ENCODE results near the gene FBXL19. TPM values are rescaled to one million over a fixed set of nuclear protein-coding genes. Genes with fewer than 3 reads are reported as not detected.

The FBXL19 gene
- total and polyA plus RNA-seq, 2 of the 13 experiments (the other 11 are each of a cell fraction or from before 2014, with no cell fraction given): 6.0 to 13.7 TPM

DNA sequence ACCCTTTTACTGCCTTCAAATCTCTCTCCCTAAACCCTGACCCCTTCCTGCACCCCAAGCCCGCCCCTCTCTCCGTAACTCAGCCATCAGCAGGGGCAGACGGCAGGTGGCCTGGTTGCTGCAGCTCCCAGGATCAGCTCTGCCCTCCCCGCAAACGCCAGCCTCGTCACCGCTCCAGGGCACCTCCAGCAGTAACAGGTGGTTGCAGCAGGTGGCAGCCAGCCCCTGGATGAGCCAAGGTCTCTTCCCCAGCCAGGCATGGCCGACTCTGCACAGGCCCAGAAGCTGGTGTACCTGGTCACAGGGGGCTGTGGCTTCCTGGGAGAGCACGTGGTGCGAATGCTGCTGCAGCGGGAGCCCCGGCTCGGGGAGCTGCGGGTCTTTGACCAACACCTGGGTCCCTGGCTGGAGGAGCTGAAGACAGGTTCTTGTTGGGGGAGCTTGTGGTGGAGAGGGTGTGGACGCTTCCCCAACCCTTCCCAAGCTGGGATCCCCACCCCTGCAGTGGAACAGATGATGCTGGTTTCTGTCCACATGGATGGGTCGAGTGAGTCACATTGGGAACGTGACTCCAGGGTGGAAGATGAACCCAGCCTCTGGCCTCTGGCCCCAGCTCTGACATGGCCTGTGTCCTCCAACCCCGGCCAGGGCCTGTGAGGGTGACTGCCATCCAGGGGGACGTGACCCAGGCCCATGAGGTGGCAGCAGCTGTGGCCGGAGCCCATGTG lies 62.2 kb downstream of the FBXL19 start (continued):
- TF ChIP-seq ZNF646 (CRISPR knock-in tag; IDR thresholded peaks at IDR 0.05) (no peak), CTCF (CRISPR knock-in tag; IDR thresholded peaks at IDR 0.05) (peak; percentile 95), IRX3 (CRISPR knock-in tag; IDR thresholded peaks at IDR 0.05; ENCODE audit: borderline replicate concordance, low read depth) (peak; percentile 72; the same call in 1 of the 2 replicates), ZNF251 (CRISPR knock-in tag; IDR thresholded peaks at IDR 0.05) (peak; percentile 46; the same call in 1 of the 2 replicates), SALL1 (CRISPR knock-in tag; IDR thresholded peaks at IDR 0.05) (peak; percentile 52), ZNF205 (CRISPR knock-in tag; IDR thresholded peaks at IDR 0.05) (0 out of 2 replicates have a peak, but pooled peaks have one; percentile 18), AGO1 (IDR thresholded peaks at IDR 0.05; ENCODE audit: low read depth, low read length, poor library complexity, severe bottlenecking) (no peak), FOXK2 (IDR thresholded peaks at IDR 0.05) (no peak), DPF2 (CRISPR knock-in tag; IDR thresholded peaks at IDR 0.05; ENCODE audit: borderline replicate concordance, low read depth) (0 out of 2 replicates have a peak, but pooled peaks have one; percentile 25), ZBTB7A (CRISPR knock-in tag; IDR thresholded peaks at IDR 0.05) (no peak), NRL (CRISPR knock-in tag; IDR thresholded peaks at IDR 0.05; ENCODE audit: borderline replicate concordance) (peak; percentile 60; the same call in 1 of the 2 replicates), ATRX (CRISPR knock-in tag; IDR thresholded peaks at IDR 0.05; ENCODE audit: borderline replicate concordance) (no peak), AHR (CRISPR knock-in tag; IDR thresholded peaks at IDR 0.05) (no peak; the same call in 1 of the 2 replicates), KDM2A (CRISPR knock-in tag; IDR thresholded peaks at IDR 0.05; ENCODE audit: borderline replicate concordance, low read depth) (peak; percentile 78)
- TF ChIP-seq, protein P1, sequence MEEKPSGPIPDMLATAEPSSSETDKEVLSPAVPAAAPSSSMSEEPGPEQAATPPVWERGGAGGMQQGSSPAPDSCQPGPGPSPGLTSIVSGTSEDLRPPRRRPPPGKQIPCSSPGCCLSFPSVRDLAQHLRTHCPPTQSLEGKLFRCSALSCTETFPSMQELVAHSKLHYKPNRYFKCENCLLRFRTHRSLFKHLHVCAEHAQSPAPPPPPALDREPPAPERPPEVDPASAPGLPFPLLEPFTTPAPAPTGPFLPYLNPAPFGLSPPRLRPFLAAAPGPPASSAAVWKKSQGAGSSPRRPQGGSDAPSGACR (CRISPR knock-in tag; IDR thresholded peaks at IDR 0.05): peak; percentile 27
- TF ChIP-seq, protein P2, sequence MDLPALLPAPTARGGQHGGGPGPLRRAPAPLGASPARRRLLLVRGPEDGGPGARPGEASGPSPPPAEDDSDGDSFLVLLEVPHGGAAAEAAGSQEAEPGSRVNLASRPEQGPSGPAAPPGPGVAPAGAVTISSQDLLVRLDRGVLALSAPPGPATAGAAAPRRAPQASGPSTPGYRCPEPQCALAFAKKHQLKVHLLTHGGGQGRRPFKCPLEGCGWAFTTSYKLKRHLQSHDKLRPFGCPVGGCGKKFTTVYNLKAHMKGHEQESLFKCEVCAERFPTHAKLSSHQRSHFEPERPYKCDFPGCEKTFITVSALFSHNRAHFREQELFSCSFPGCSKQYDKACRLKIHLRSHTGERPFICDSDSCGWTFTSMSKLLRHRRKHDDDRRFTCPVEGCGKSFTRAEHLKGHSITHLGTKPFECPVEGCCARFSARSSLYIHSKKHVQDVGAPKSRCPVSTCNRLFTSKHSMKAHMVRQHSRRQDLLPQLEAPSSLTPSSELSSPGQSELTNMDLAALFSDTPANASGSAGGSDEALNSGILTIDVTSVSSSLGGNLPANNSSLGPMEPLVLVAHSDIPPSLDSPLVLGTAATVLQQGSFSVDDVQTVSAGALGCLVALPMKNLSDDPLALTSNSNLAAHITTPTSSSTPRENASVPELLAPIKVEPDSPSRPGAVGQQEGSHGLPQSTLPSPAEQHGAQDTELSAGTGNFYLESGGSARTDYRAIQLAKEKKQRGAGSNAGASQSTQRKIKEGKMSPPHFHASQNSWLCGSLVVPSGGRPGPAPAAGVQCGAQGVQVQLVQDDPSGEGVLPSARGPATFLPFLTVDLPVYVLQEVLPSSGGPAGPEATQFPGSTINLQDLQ (CRISPR knock-in tag; IDR thresholded peaks at IDR 0.05): no peak; the same call in 1 of the 2 replicates

Data from HepG2 (cell line).